Raji (cell line): ENCODE data around the gene RAP2A.

Experiments used
- POLR2A ChIP-seq: IDR thresholded peaks from 2 replicates; pipeline ENCODE4 v1.6.1; 2011; ENCODE audit warnings: low read depth, low read length, control low read depth; ENCODE audit not compliant: insufficient read depth

Gene RAP2A

DNA sequence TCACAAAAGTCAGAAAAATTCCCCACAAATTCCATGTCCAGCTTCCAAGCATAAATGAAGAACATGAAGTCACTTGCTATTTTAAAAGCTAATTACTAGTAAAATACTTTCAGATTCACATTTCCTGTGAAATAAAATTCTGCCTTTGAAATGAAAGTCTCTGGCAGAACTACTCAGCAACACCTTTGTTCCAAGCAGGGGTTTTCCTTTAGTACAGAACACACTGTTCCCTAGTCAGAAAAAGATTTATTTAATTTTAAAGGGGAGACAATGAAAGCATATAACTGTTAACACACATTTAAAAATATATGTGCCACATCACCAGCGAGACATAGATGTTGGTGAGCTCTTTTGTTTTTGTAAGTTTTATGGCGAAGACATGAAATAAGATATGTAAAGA, 26.4 kb upstream of the RAP2A start:
- TF ChIP-seq POLR2A, result no peak

DNA sequence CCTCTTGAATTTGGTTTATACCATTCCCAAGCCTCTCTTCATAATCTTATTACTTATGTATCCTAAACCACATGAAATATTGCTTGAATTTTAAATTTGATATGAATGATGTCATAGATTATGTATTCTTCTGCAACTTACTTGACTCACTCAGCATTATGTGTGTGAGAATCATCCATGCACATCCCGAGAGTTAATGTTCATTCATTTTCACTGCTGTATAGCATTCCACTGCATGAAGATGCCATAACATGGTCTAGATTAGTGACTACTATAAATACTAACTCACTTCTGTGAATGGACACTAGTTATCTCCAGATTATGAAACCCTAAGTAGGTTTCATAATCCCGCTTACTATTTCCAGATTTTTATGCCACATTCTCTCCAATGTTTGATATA, 25.0 kb upstream of the RAP2A start:
- no peak for TF ChIP-seq POLR2A

DNA sequence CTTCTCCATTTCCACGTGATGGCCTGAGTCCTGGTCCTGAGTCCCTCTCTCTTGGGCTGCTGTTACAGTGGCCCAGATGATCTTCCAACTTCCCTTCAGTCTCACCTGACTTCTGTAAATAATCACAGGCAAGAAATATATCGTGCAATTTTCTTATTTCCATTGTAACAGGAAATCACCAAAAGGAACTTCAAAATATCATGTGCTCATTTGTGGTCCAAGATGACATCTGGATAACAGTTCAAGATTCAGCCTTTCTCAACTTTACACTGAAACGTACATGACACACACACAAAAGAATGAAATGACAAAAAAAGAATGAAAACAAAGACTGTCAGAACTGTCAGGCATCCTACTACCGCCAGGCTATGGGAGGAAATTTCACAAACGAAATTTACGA, 22.0 kb upstream of the RAP2A start:
- TF ChIP-seq POLR2A, result no peak

DNA sequence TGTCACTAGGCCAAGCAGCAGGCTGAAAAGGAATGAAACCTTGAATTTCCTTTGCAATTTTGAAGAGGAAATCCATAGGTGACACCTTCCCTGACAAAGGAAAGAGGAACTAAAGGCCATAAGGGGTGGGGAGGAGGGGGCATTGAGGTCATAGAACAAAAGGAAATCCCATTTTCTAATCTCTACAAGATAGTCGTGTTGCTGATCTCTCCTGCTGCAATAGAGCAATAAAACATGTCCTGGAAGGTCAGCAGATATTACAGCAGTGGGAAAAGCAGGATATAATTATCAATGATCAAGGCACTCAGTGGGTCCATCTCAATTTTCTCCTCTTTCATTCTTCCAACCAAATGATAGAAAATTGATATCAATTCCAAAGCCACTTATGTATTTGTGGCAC, 20.3 kb upstream of the RAP2A start:
- no peak for TF ChIP-seq POLR2A

DNA sequence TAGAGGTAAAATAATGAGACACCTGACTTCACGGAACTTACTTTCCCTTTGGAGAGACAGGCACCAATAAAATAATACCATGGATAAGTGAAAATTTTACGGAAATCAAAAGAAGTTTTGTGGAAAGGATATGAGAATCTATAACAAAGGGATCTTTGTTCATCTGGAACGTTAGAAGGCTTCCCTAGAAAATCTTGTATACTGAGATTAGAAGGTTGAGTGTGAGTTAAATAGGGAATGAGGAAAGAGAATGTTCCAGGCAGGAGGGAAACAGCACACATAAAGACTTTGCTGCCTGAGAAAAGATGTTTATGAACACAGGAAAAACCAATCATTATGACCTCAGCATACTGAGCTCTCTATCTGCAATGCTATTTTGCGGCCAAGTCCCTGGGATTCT, 19.6 kb upstream of the RAP2A start:
- no peak for TF ChIP-seq POLR2A

DNA sequence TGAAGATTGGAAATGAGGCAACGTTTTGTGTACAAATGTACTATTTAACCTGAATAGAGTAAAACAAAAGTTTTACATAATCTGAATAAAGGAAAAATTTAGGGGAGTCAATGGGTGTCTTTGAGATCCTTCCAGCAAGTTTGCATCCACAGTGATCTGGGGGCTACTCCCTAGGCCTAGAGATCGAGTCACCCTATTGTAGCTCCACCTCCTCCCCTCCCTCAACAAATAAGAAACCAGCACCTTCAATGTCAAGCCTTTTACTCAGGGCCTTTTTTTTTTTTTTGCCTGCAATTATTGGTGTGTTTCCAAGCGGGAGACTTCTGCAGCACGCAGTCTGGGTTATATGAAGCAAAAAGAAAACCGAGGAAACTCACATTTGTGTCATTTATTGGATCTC, 16.3 kb upstream of the RAP2A start:
- TF ChIP-seq POLR2A, result no peak

DNA sequence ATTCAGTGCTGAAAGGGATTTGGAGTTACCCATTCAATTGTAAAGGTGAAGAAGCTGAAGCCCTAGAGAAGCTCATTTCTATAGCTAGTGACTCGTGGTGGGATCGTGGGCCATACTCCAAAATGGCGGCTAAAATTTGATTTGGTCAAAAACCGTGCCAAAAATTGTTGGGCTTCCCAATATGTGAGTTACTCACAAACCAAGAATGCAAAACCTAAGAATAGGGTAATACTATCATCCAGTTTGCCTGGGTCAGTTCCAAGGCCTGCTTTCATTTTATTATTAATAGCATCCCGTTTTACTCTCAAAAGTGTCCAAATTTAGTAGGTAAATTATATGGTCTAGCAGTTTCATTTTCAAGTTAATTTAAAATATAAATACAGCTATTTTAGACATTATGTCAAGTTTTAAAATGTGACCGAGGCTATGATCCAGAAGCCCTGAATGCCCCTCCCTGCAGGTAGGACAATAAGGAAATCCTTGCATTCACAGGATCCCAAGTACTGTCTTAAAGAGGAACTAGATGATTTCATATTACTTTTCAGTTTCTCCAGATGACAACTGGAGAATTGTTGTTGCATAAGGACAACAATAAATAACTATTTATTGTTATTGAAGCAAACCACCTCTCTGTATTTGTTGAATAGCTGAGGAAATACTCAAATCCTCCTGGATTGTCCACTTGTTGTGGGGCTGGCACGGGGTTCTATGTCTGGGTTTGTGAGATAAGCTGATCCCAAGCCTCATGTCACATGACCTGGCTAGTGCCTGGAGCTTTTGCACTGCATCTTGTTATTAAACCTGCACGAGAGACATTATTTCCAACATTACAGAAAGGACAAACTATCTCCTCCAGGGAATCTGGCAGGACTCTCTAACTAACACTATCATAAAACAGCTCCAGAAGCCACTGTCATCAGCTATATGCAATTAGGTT, 11.6 kb upstream of the RAP2A start:
- no peak for TF ChIP-seq POLR2A

DNA sequence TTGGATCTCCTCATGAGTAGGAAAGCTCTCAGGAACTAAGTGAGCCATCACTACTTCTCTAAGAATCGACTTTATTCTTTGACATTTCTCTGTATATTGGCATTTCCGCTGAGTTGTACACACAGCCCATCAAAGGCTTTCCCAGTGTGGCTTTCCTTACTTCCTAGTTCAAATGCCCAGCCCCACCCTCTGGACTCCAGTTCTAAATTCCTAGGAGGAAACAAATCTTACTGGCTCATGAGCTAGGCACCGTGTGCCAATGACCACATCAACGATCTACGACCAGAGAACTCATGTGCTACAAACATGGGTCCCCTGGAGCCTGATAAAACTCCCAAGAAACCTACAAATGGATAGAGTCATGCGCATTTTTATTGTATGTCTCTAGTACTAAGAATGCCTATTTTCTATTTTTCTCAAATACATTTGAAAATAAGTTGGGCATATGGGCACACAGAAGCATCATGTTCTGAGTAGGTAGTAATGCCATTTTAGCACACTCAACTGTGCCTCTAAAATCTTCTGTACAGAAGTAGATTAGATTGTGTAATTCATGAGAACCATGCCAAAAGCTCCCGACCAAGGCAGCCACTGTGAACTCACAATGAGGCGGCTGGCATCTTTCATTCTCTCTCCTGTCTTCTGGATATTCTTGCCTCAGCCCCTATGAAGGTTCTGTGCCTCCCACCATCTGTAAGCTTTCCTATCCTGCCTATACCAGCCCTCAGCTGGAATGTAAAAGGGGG, 10.5 kb upstream of the RAP2A start:
- TF ChIP-seq POLR2A, result no peak

DNA sequence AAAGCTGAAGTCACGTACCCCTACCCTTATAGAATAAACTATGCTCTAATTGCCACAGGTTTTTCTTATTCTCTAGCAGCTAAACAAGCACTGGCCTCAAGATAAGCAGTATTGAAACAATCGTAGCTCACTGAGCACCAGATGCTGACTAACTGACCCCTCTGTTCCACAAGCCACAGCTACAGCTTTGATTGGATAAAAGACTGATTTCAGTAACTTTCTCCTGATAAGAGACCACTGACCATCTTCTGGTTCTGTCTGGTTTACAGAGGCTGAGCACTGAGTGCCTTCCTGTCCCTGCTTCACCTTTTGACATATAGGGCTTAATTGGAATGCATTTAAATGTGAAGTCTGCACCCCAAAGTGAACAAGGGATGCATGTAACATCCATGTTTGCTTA, 8.4 kb upstream of the RAP2A start:
- no peak for TF ChIP-seq POLR2A

DNA sequence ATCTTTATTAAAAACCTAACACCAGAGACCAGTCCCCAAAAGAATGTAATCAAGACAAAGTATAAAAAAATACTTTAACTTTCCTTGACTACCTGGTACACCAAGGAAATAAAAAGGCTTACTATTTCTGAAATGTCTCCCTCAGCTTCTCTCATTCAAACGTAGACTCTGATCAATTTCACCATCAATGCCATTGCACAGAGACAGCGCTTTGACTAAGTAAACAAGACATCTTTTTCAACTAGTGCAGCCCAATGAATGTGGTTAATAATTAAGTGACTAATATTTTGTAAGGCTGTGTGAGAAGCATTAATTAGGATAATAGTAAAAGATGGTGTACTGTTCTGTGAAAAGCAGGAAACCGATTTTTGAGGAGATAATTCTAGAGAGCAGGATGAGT, 7.3 kb upstream of the RAP2A start:
- no peak for TF ChIP-seq POLR2A

DNA sequence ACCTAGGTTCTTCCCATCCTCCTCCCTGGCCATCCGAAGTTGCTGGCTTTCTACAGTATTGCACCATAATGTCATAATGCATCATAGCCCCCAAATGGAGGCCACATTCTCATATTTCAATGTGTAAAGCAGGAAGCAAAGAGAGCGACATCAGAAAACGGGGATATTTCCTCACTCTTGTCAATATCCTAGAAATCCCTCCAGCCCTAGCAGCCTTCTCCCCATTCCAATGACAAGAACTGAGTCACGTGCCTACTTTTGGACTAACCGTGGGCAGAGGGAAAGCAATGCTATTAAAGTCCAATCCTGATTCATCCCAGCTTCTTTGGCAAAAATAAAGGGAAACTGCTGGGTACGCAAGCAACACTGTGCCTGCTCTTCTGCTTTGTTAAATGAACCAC, 4.3 kb upstream of the RAP2A start:
- TF ChIP-seq POLR2A, result no peak

DNA sequence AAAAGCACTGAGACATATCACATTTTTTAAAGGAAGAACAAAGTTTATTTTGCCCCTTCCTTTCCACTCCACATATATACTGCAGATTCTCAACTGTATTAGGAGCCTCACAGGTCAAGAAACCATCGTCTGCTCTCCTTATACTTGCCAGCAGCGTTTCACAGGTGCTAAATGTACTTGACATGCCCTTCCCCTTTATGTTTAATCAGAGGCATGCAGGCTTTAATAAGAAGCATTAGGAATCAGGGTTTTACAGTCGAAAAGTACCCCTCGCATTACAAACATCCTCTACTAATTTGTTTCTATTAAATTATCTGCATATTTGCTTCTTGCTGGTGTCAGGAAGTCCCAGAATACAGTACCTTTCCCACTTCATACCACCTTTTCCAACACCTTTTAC, 3.7 kb upstream of the RAP2A start:
- TF ChIP-seq POLR2A, result no peak

DNA sequence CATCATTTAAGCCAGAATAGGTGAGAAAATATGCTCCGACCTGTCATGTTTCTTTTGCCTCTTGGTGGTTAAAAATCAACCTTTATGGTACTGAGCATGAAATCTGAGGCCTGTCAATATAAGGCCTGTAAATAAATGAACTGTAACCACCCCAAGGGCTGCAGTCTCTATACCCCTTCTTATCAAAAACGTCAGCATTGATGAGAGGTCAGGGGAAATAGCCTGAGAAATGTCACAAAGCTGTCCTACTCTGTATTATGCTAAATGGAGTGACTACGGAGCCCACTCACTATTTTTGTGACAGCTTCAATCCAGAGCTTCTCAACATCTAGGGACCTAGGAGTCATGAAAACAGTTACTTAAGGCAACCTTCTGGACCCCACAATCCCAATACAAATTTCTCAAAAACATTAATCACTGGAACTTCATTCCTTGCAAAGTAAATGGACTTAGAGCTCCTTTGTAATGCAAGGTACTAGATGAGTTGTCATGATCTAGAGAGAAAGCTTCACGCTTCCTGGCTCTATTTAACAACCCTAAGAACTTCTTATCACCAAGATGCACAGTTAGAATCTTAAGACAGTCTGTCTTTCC, 2.7 kb upstream of the RAP2A start:
- no peak for TF ChIP-seq POLR2A

DNA sequence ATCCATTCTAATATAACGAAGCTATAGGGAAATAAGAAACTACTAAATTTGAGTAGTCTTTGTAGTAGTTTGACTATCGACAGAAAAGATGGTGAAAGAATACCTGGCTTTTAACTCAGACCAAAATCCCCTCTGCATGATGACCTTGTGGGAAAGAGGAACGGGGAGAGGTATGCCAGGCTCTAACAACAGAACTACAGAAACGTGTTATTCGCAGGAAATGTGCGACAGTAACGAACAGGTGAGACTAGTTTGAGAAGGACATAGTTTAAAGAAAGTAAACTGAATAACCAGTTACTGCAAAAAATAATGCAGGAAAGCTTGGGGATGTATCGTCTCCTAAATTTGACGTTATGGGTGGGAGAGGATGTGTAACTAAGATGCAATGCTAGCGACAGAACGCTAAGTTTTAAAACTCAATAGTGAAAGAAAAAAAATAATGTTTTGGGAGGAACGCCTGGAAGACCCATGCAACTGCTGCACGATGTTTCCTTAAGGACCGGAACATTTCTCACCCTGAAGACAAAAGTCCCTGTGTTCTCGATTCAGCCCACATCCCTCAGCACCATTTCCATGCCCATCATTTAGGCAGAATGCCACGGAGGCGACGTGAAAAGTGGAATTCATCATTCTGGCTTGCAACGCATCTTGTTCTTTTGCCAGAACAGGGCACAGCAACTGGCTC, 1.6 kb upstream of the RAP2A start:
- peak; percentile 94 for TF ChIP-seq POLR2A

DNA sequence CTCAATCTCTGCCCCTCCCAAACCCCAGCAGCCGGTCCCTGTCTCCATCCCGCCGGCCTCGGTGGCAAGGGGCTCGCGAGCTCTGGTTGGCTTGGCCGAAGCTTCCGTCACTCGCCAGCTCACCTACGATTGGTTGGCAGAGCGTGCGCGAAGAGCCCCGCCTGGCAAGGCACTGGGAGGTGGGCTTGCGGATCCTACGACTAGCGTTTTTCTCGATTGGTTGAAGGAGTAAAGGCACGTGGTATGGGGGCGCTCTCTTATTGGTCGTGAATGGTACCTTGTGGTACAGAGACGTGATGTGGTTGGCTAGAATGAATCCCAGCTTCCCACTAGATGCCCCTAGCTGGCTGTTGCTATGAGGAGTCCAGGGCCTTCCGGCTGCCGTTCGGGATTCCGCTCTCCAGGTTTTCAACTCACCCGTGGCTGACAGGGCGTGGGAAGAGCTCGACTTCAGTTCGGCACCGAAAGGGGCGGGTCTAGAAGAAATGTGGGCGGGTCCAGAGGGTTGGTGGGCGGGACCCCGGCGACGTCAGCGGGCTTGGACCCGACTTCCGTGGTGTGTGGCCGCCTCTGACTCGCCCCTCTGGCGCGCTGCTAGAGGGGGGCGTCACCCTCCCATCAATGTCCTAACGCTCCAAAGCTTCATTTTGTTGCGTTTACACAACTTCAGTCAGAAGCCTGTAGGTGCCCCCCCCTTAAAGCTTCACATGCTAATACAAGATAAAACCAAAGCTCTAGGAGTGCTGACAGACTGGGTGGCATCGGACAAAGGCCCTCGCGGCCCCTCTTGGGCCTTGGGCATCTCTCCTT, 847 bp upstream of the RAP2A start:
- peak; percentile 32 for TF ChIP-seq POLR2A
